GM10266 (cell line): ENCODE data around the gene PIH1D1.

ENCODE experiments used
- DNase-seq: peaks from one replicate; pipeline ENCODE4 v3.0.0; 2012; ENCODE audit errors: extremely low spot score
- CTCF ChIP-seq: IDR thresholded peaks from 2 replicates; pipeline ENCODE4 v1.5.1; 2012; ENCODE audit warnings: mild to moderate bottlenecking, low read depth; ENCODE audit not compliant: control insufficient read depth, insufficient read depth; ENCODE audit errors: missing control alignments

The PIH1D1 gene

DNA sequence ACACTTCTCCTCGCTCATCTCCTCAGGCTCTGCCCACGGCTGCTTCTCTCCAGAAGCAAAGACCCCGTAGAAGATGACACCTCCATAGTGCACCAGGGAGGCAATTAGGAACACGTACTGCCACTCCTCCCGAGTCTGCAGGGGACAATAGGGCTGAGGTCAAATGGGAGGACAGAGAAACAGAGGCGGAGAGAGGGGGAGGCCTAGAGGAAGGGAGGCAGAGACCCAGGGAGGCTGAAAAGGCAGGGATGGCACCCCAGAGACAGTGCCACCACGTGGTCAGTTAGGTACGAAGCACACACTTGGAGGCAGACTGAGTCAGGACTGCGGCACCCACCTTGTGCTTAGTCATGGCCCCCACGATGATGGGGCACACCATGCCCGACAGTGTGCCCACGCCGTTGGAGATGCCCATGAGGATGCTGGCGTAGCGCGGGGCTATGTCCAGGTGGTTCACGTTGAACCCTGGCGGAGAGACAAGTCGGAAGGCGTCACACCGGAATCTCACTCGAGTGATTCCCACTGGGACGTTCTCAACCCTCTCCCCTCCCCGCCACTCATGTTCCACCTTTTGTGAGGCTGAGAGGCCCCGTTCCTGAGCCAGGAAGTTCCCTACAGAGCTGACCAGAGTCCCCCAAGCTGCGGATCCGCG is 20.8 kb downstream of the PIH1D1 start:
- peak; percentile 45 for TF ChIP-seq CTCF
- DNase-seq = no peak

- no peak for DNase-seq
- TF ChIP-seq CTCF = no peak
These were observed 21.4 kb downstream of the PIH1D1 start for GRCh38 chr19:49430172-49430677.

- no peak for DNase-seq
- no peak for TF ChIP-seq CTCF
These were observed 22.8 kb downstream of the PIH1D1 start for GRCh38 chr19:49428547-49429451.

GRCh38 chr19:49427855-49428546 is 23.6 kb downstream of the PIH1D1 start:
- no peak for TF ChIP-seq CTCF
- no peak for DNase-seq

DNA sequence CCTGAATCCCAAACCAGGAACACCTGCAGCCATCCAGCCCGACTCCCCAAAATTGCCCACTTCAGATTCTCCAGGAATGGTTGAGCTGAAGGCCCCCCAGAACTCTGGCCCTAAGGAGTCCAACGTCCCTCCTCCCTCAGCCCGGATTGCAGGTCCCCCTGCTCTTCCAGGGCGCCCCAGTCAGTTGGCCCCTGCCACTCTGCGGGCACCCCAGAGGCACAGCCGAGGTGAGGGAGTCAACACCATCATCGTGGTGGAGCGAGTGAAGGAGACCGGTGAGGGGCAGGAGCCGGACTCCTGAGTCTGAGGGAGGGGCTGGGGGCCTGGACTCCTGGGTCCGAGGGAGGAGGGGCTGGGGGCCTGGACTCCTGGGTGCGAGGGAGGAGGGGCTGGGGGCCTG is 24.3 kb downstream of the PIH1D1 start:
- no peak for TF ChIP-seq CTCF
- no peak for DNase-seq

DNA sequence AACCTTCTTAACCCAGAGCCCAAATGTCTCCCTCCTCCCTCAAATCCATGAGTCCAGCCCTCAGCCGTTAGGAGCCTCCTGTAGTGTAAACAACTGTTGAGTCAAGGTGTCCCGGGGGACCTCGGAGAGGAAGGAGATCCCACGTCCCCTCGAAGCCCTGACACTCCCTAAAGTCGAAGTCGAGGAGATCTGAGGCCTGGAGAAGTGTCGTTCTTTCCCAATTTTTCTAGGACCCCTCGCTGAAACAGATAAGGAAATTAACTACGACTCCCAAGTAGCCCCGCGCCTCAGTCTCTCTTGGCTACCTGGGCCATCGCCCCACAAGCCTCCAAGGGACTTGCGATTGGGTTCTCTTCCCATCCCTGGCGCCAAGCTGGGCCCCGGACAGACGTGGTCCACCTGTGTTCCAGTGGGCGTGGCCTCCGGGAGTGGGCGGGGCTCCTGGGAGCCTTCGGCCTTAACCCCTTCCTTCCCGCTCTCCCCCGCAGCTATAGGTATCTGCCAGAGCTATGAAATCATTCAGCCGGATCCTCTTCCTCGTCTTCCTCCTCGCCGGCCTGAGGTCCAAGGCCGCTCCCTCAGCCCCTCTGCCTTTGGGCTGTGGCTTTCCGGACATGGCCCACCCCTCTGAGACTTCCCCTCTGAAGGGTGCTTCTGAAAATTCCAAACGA is 25.6 kb downstream of the PIH1D1 start:
- TF ChIP-seq CTCF = no peak
- no peak for DNase-seq
